H9 (cell line): ENCODE measurements around the gene STAT2. TPM values are rescaled to one million over a fixed set of nuclear protein-coding genes. Genes with fewer than 3 reads are reported as not detected.

Experiments used
- DNase-seq: peaks from one replicate; pipeline ENCODE4 v3.0.0-alpha.2; 2017
- H2AFZ ChIP-seq: one replicate; pipeline ENCODE4 v1.6.1; 2013; ENCODE audit warnings: mild to moderate bottlenecking, low read length, control low read depth, moderate library complexity
- H2AK5ac ChIP-seq: 2 replicates; pipeline ENCODE4 v1.6.1; 2013; ENCODE audit warnings: low read length, control low read depth, mixed read lengths; ENCODE audit not compliant: insufficient read length
- H2BK120ac ChIP-seq: one replicate; pipeline ENCODE4 v1.6.1; 2013; ENCODE audit warnings: low read depth, mild to moderate bottlenecking, low read length, control low read depth, inconsistent platforms; ENCODE audit not compliant: poor library complexity, severe bottlenecking
- H2BK12ac ChIP-seq: 2 replicates; pipeline ENCODE4 v1.6.1; 2013; ENCODE audit warnings: low read length, control low read depth, mixed read lengths, low read depth; ENCODE audit not compliant: insufficient read length
- H2BK15ac ChIP-seq: 2 replicates; pipeline ENCODE4 v1.6.1; 2013; ENCODE audit warnings: low read depth, low read length, control low read depth
- H2BK20ac ChIP-seq: one replicate; pipeline ENCODE4 v1.6.1; 2013; ENCODE audit warnings: low read depth, mild to moderate bottlenecking, low read length, control low read depth, inconsistent platforms; ENCODE audit not compliant: poor library complexity, severe bottlenecking
- H2BK5ac ChIP-seq: 2 replicates; pipeline ENCODE4 v1.6.1; 2013; ENCODE audit warnings: low read length, control low read depth, mixed read lengths; ENCODE audit not compliant: insufficient read length
- H3K14ac ChIP-seq: 2 replicates; pipeline ENCODE4 v1.6.1; 2013; ENCODE audit warnings: low read length, control low read depth; ENCODE audit not compliant: insufficient read depth
- H3K18ac ChIP-seq: 2 replicates; pipeline ENCODE4 v1.6.1; 2013; ENCODE audit warnings: low read depth, mild to moderate bottlenecking, mixed read lengths, low read length, control low read depth; ENCODE audit not compliant: insufficient read length
- H3K23ac ChIP-seq: 2 replicates; pipeline ENCODE4 v1.6.1; 2013; ENCODE audit warnings: low read length, control low read depth, mixed read lengths, low read depth; ENCODE audit not compliant: insufficient read length
- H3K23me2 ChIP-seq: 2 replicates; pipeline ENCODE4 v1.6.1; 2013; ENCODE audit warnings: low read depth, mild to moderate bottlenecking, mixed read lengths, low read length, control low read depth; ENCODE audit not compliant: insufficient read length, poor library complexity, severe bottlenecking
- H3K27ac ChIP-seq: 2 replicates; pipeline ENCODE4 v1.5.1; 2013; ENCODE audit warnings: low read length, control low read depth, mixed read lengths, low read depth; ENCODE audit not compliant: insufficient read length
- H3K27me3 ChIP-seq: 2 replicates; pipeline ENCODE4 v1.6.1; 2013; ENCODE audit warnings: low read length, control low read depth, inconsistent platforms; ENCODE audit not compliant: insufficient read depth
- H3K4ac ChIP-seq: 2 replicates; pipeline ENCODE4 v1.6.1; 2013; ENCODE audit warnings: low read depth, mild to moderate bottlenecking, control low read depth, inconsistent platforms, low read length, moderate library complexity
- H3K4me1 ChIP-seq: 2 replicates; pipeline ENCODE4 v1.6.1; 2013; ENCODE audit warnings: low read length, control low read depth, inconsistent platforms; ENCODE audit not compliant: insufficient read depth
- H3K4me2 ChIP-seq: 2 replicates; pipeline ENCODE4 v1.6.1; 2013; ENCODE audit warnings: low read length, control low read depth, mixed read lengths; ENCODE audit not compliant: insufficient read length, insufficient read depth
- H3K56ac ChIP-seq: 2 replicates; pipeline ENCODE4 v1.6.1; 2013; ENCODE audit warnings: low read depth, mild to moderate bottlenecking, mixed read lengths, low read length, control low read depth; ENCODE audit not compliant: insufficient read length
- H3K79me1 ChIP-seq: 2 replicates; pipeline ENCODE4 v1.6.1; 2013; ENCODE audit warnings: low read depth, mild to moderate bottlenecking, moderate library complexity, low read length, control low read depth, inconsistent platforms; ENCODE audit not compliant: insufficient read depth, poor library complexity, severe bottlenecking
- H3K79me2 ChIP-seq: 2 replicates; pipeline ENCODE4 v1.6.1; 2013; ENCODE audit warnings: low read length, control low read depth, inconsistent platforms; ENCODE audit not compliant: insufficient read depth
- H3K9ac ChIP-seq: 2 replicates; pipeline ENCODE4 v1.6.1; 2013; ENCODE audit warnings: low read length, control low read depth, mixed read lengths; ENCODE audit not compliant: insufficient read length; ENCODE audit errors: extremely low read depth
- H3K9me3 ChIP-seq: one replicate; pipeline ENCODE4 v1.6.1; 2013; ENCODE audit warnings: low read depth, low read length, inconsistent platforms; ENCODE audit not compliant: control insufficient read depth
- H3T11ph ChIP-seq: one replicate; pipeline ENCODE4 v1.6.1; 2013; ENCODE audit warnings: mild to moderate bottlenecking, low read length, control low read depth, inconsistent platforms
- H4K20me1 ChIP-seq: one replicate; pipeline ENCODE4 v1.6.1; 2013; ENCODE audit not compliant: control insufficient read depth, insufficient read length, insufficient read depth
- H4K5ac ChIP-seq: 2 replicates; pipeline ENCODE4 v1.6.1; 2013; ENCODE audit warnings: low read depth, mild to moderate bottlenecking, mixed read lengths, low read length, control low read depth; ENCODE audit not compliant: insufficient read length
- H4K8ac ChIP-seq: replicated peaks from 2 replicates; pipeline ENCODE4 v1.6.1; 2013; ENCODE audit warnings: low read length, control low read depth, mixed read lengths, low read depth; ENCODE audit not compliant: insufficient read length
- H4K91ac ChIP-seq: 2 replicates; pipeline ENCODE4 v1.6.1; 2013; ENCODE audit warnings: low read depth, mild to moderate bottlenecking, moderate library complexity, mixed read lengths, low read length, control low read depth; ENCODE audit not compliant: insufficient read length
- H3K27ac Mint-ChIP-seq, 3 experiments: 2 replicates in 2 of 3; 3 replicates in 1 of 3; pipeline ENCODE4 v1.8.0; 2020 to 2021; ENCODE audit warnings: mixed read lengths in 3 of 3, mild to moderate bottlenecking in 1 of 3, moderate library complexity in 1 of 3
- H3K27me3 Mint-ChIP-seq: 2 replicates; pipeline ENCODE4 v1.8.0; 2021; ENCODE audit warnings: low read depth, mild to moderate bottlenecking, moderate library complexity, mixed read lengths
- H3K36me3 Mint-ChIP-seq, 3 experiments: 2 replicates in 2 of 3; 3 replicates in 1 of 3; pipeline ENCODE4 v1.8.0; 2020 to 2021; ENCODE audit warnings: low read depth in 3 of 3, mixed read lengths in 3 of 3; ENCODE audit not compliant: insufficient read depth in 1 of 3
- H3K4me1 Mint-ChIP-seq, 2 experiments: 2 replicates each; pipeline ENCODE4 v1.8.0; 2020; ENCODE audit warnings: mixed read lengths in 2 of 2
- H3K4me3 Mint-ChIP-seq, 2 experiments: 2 replicates in 1 of 2; 3 replicates in 1 of 2; pipeline ENCODE4 v1.8.0; 2020 to 2021; ENCODE audit warnings: mild to moderate bottlenecking in 2 of 2, mixed read lengths in 2 of 2, moderate library complexity in 1 of 2
- H3K9me3 Mint-ChIP-seq, 2 experiments: 2 replicates in 1 of 2; 3 replicates in 1 of 2; pipeline ENCODE4 v1.8.0; 2020; ENCODE audit warnings: mild to moderate bottlenecking in 2 of 2, mixed read lengths in 2 of 2, moderate library complexity in 1 of 2
- WGBS: extraction: QIAGEN DNeasy Blood & Tissue Kit; methylation state at CpG from one replicate; pipeline ENCODE4 v1.1.7; 2013; ENCODE audit warnings: missing lambda C conversion rate, low lambda C conversion rate, mixed read lengths; ENCODE audit not compliant: insufficient read length; ENCODE audit errors: extremely low coverage; 5-methylcytosine and 5-hydroxymethylcytosine counted together
- total RNA-seq: library from RNA; stranded (reverse); gene quantifications from 2 replicates; pipeline ENCODE4 v1.2.1, GENCODE V29; 2021
- TF ChIP-seq, protein P1 (sequence below): fragments of 200-600 bp; sonication (generic); conservative IDR thresholded peaks from 3 replicates; pipeline ENCODE4 v1.8.0; 2021; ENCODE audit warnings: antibody characterized with exemption, mild to moderate bottlenecking

Gene STAT2
- total RNA-seq, 1 experiment from 2014 or later, result 47.8 TPM

DNA sequence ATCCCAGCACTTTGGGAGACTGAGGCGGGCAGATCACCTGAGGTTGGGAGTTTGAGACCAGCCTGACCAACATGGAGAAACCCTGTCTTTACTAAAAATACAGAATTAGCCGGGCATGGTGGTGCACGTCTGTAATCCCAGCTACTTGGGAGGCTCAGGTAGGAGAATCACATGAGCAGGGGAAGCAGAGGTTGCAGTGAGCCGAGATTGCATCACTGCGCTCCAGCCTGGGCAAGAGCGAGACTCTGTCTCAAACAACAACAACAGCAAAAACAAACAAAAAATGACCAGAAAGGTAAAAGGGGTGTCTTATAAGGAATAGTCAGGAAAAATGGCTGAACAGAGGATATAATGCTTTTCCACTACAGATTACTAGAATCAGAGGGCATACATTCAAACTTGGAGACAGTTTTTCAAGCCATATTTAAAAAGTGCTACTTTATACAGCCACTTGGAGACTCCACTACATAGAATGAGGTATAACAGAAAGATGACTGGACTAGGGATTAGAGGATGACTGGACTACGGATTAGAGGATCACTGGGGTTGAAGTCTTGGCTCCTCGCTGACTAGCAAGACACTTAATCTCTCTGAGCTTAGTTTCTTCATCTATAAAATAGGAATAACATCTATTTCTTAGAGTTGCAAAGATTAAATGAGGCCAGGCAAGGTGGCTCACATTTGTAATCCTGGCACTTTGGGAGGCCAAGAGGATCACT, 54.9 kb downstream of the STAT2 start:
- Histone ChIP-seq H3K56ac (no peak overlapping the region), H3K9me3 (no peaks in the 10 kb centered on the region), H3K23me2 (no peaks in the 10 kb centered on the region), H3K4me1 (no peaks in the 10 kb centered on the region; the same call in 1 of the 2 replicates), H3K27ac (no peak overlapping the region), H3K18ac (no peak overlapping the region), H3K27me3 (no peaks in the 10 kb centered on the region), H3K9ac (no peak overlapping the region), H3K4me2 (no peak overlapping the region), H2BK120ac (no peak overlapping the region), H3K14ac (no peak overlapping the region), H2AFZ (no peak overlapping the region), H4K91ac (no peak overlapping the region), H2AK5ac (no peak overlapping the region), H2BK20ac (no peak overlapping the region), H3K23ac (no peak overlapping the region), H3K79me2 (no peaks in the 10 kb centered on the region), H2BK5ac (no peak overlapping the region), H2BK12ac (no peak overlapping the region), H3K4ac (no peak overlapping the region), H4K5ac (no peak overlapping the region), H4K8ac (no peak overlapping the region), H3T11ph (no peak overlapping the region), H4K20me1 (no peaks in the 10 kb centered on the region), H3K79me1 (no peaks in the 10 kb centered on the region), H2BK15ac (no peak overlapping the region)
- WGBS, result no CpG with 5 or more reads among the region's 8 CpGs
- Mint-ChIP-seq H3K27me3 (no peaks in the 10 kb centered on the region), H3K9me3 (no peaks in the 10 kb centered on the region), H3K4me1 (peaks cover 8 to 10% of the 10 kb centered on the region in 2 experiments), H3K27ac (peak overlapping the region in 1 of 3 experiments; percentile 70; a peak in 2 of 7 replicates), H3K36me3 (peaks cover 16 to 59% (median 36%) of the 10 kb centered on the region in 3 experiments; a peak in 6 of 7 replicates), H3K4me3 (no peak overlapping the region)
- no peak for DNase-seq
- TF ChIP-seq, protein P1, sequence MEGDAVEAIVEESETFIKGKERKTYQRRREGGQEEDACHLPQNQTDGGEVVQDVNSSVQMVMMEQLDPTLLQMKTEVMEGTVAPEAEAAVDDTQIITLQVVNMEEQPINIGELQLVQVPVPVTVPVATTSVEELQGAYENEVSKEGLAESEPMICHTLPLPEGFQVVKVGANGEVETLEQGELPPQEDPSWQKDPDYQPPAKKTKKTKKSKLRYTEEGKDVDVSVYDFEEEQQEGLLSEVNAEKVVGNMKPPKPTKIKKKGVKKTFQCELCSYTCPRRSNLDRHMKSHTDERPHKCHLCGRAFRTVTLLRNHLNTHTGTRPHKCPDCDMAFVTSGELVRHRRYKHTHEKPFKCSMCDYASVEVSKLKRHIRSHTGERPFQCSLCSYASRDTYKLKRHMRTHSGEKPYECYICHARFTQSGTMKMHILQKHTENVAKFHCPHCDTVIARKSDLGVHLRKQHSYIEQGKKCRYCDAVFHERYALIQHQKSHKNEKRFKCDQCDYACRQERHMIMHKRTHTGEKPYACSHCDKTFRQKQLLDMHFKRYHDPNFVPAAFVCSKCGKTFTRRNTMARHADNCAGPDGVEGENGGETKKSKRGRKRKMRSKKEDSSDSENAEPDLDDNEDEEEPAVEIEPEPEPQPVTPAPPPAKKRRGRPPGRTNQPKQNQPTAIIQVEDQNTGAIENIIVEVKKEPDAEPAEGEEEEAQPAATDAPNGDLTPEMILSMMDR, result no peak
